Measurements from ENCODE around the gene IL1A.

The IL1A gene

GRCh38 chr2:112757265-112757664 lies 27.0 kb downstream of the IL1A start:
- peak; percentile 1 for DNase-seq

- DNase-seq, result no peak
These were observed 28.1 kb downstream of the IL1A start for GRCh38 chr2:112756207-112756606.

- DNase-seq, result no peak
These were observed 28.8 kb downstream of the IL1A start for GRCh38 chr2:112755444-112755843.

GRCh38 chr2:112754564-112754963 lies 29.7 kb downstream of the IL1A start:
- DNase-seq, result peak; percentile 64

- no peak for DNase-seq
These were observed 31.6 kb downstream of the IL1A start for GRCh38 chr2:112752667-112753066.

- no peak for DNase-seq
These were observed 32.7 kb downstream of the IL1A start for GRCh38 chr2:112751451-112752197.

GRCh38 chr2:112750560-112750843 lies 33.8 kb downstream of the IL1A start:
- no peak for DNase-seq

- DNase-seq, result peak; percentile 75
These were observed 34.3 kb downstream of the IL1A start for GRCh38 chr2:112749755-112750559.

- DNase-seq, result no peak
These were observed 43.8 kb downstream of the IL1A start for GRCh38 chr2:112740527-112740926.

GRCh38 chr2:112737542-112738232 lies 46.6 kb downstream of the IL1A start:
- DNase-seq, result no peak

GRCh38 chr2:112733871-112734270 lies 50.4 kb downstream of the IL1A start:
- DNase-seq, result no peak

- DNase-seq, result no peak
These were observed 50.8 kb downstream of the IL1A start for GRCh38 chr2:112733456-112733855.

GRCh38 chr2:112731479-112731878 lies 52.8 kb downstream of the IL1A start:
- no peak for DNase-seq

- DNase-seq, result no peak
These were observed 53.5 kb downstream of the IL1A start for GRCh38 chr2:112730791-112731190.

GRCh38 chr2:112730216-112730615 lies 54.1 kb downstream of the IL1A start:
- no peak for DNase-seq

- peak; percentile 3 for DNase-seq
These were observed 55.7 kb downstream of the IL1A start for GRCh38 chr2:112728378-112729175.

GRCh38 chr2:112728029-112728362 lies 56.3 kb downstream of the IL1A start:
- DNase-seq, result no peak

- DNase-seq, result no peak
These were observed 56.8 kb downstream of the IL1A start for GRCh38 chr2:112727276-112728028.

GRCh38 chr2:112726487-112727190 lies 57.7 kb downstream of the IL1A start:
- peak; percentile 90 for DNase-seq

- DNase-seq, result no peak
These were observed 58.5 kb downstream of the IL1A start for GRCh38 chr2:112725545-112726457.
